Upper lobe of left lung (tissue), 6 donors: Measurements from ENCODE around the gene RHEB. TPM values are rescaled to one million over a fixed set of nuclear protein-coding genes. Genes with fewer than 3 reads are reported as not detected.

Experiments used
- ATAC-seq, 2 donors: fragments of 200-7000 bp; cut with Tn5 transposase; one replicate each; pipeline ENCODE4 v1.9.1; 2022; ENCODE audit warnings: mild to moderate bottlenecking in 2 of 2, moderate library complexity in 2 of 2; ENCODE audit not compliant: low FRiP score in 2 of 2
- DNase-seq, 2 donors: peaks; one replicate each; pipeline ENCODE4 v3.0.0-alpha.2; 2019 to 2020
- H3K27ac ChIP-seq, 4 donors: fragments of 200-600 bp; sonication (generic); one replicate each; pipeline ENCODE4 v1.5.1; 2016 to 2019
- H3K27me3 ChIP-seq, 4 donors: fragments of 200-600 bp; sonication (generic); one replicate each; pipeline ENCODE4 v1.5.1; 2017 to 2019
- H3K36me3 ChIP-seq, 4 donors: fragments of 200-600 bp; sonication (generic); one replicate each; pipeline ENCODE4 v1.5.1; 2016 to 2019
- H3K4me1 ChIP-seq, 4 donors: fragments of 200-600 bp; sonication (generic); one replicate each; pipeline ENCODE4 v1.5.1; 2018 to 2019
- H3K4me3 ChIP-seq, 4 donors: fragments of 200-600 bp; sonication (generic); one replicate each; pipeline ENCODE4 v1.5.1; 2017 to 2019; ENCODE audit warnings: mild to moderate bottlenecking in 2 of 4, moderate library complexity in 1 of 4
- H3K9me3 ChIP-seq, 4 donors: fragments of 200-600 bp; sonication (generic); one replicate each; pipeline ENCODE4 v1.5.1; 2018 to 2019
- CTCF ChIP-seq, 6 experiments: fragments of 450-650 bp in 4 of 6; fragments of 200-600 bp in 2 of 6; sonication (generic) in 2 of 6; IDR thresholded peaks; one replicate each; pipeline ENCODE4 v1.5.1; 2016 to 2019; ENCODE audit warnings: antibody characterized with exemption in 6 of 6
- EP300 ChIP-seq, 4 donors: sonication (generic); formaldehyde crosslinking; IDR thresholded peaks; one replicate each; pipeline ENCODE4 v1.5.1; 2017; ENCODE audit warnings: antibody characterized with exemption in 4 of 4, control low read depth in 2 of 4
- POLR2A ChIP-seq, 4 donors: fragments of 450-650 bp; IDR thresholded peaks; one replicate each; pipeline ENCODE4 v1.5.1; 2016 to 2017; ENCODE audit warnings: antibody characterized with exemption in 4 of 4, mild to moderate bottlenecking in 2 of 4
- POLR2AphosphoS5 ChIP-seq, 2 donors: sonication (generic); formaldehyde crosslinking; IDR thresholded peaks; one replicate each; pipeline ENCODE4 v1.5.1; 2017; ENCODE audit warnings: antibody characterized with exemption in 2 of 2
- WGBS, 2 donors: methylation state at CpG; one replicate each; pipeline ENCODE4 v1.1.5; 2017 to 2018; 5-methylcytosine and 5-hydroxymethylcytosine counted together
- total RNA-seq, 6 donors: library from RNA; depleted of rRNA in 4 of 6; stranded (reverse); fragments of >200 nt in 4 of 6; gene quantifications; one replicate each; pipeline versions ENCODE4 v1.1.0 to v1.2.1, GENCODE V29; 2016 to 2021
- donor health status: DM: no; HTN: no; CAD: no; lungs with moderate emphysema.
- donor health status: DM: no; HTN: yes; CAD: no; lungs with severe emphysema.

RHEB gene
- total RNA-seq, 6 donors from 2014 or later: 63.0 to 105 (median 93.4) TPM

- TF ChIP-seq EP300 (IDR thresholded peaks at IDR 0.05) (no peak), POLR2A (IDR thresholded peaks at IDR 0.05) (no peak), POLR2AphosphoS5 (IDR thresholded peaks at IDR 0.05) (no peak), CTCF (IDR thresholded peaks at IDR 0.05) (no peak)
- Histone ChIP-seq H3K4me3 (no peak overlapping the region), H3K36me3 (no peaks in the 10 kb centered on the region), H3K4me1 (peaks cover 37 to 71% (median 46%) of the 10 kb centered on the region in 4 donors), H3K27ac (no peak overlapping the region), H3K9me3 (no peaks in the 10 kb centered on the region), H3K27me3 (no peaks in the 10 kb centered on the region)
- no peak for DNase-seq
- no peak for ATAC-seq
These were observed 4.5 kb downstream of the RHEB start for GRCh38 chr7:151515276-151515565.

GRCh38 chr7:151514461-151515275, 5.0 kb downstream of the RHEB start:
- no peak for DNase-seq
- H3K9me3 ChIP-seq: no peaks in the 10 kb centered on the region
- H3K27me3 ChIP-seq: no peaks in the 10 kb centered on the region
- H3K4me1 ChIP-seq: peaks cover 40 to 75% (median 48%) of the 10 kb centered on the region in 4 donors
- 80 to 81% methylated on average over 6 of the region's 6 CpGs for whole genome bisulfite sequencing, 2 donors
- no peaks in the 10 kb centered on the region for H3K36me3 ChIP-seq
- no peak for TF ChIP-seq POLR2A (IDR thresholded peaks at IDR 0.05)
- no peak for TF ChIP-seq EP300 (IDR thresholded peaks at IDR 0.05)
- TF ChIP-seq POLR2AphosphoS5 (IDR thresholded peaks at IDR 0.05): no peak
- TF ChIP-seq CTCF (IDR thresholded peaks at IDR 0.05): no peak
- no peak overlapping the region for H3K4me3 ChIP-seq
- no peak for ATAC-seq
- peak overlapping the region in 2 of 4 donors; percentile 20 to 33 for H3K27ac ChIP-seq

GRCh38 chr7:151513133-151513532, 6.6 kb downstream of the RHEB start:
- Histone ChIP-seq H3K27ac (no peak overlapping the region), H3K4me3 (no peak overlapping the region), H3K4me1 (peaks cover 53 to 85% (median 59%) of the 10 kb centered on the region in 4 donors), H3K36me3 (no peaks in the 10 kb centered on the region), H3K27me3 (no peaks in the 10 kb centered on the region), H3K9me3 (no peaks in the 10 kb centered on the region)
- no peak for DNase-seq
- ATAC-seq: no peak
- no peak for TF ChIP-seq CTCF (IDR thresholded peaks at IDR 0.05)
- 84 to 85% methylated on average over 1 of the region's 1 CpG for WGBS, 2 donors

GRCh38 chr7:151512353-151512752, 7.3 kb downstream of the RHEB start:
- ATAC-seq (no peak), DNase-seq (no peak)
- TF ChIP-seq POLR2A (IDR thresholded peaks at IDR 0.05): no peak
- no peak for TF ChIP-seq EP300 (IDR thresholded peaks at IDR 0.05)
- no peak for TF ChIP-seq CTCF (IDR thresholded peaks at IDR 0.05)
- TF ChIP-seq POLR2AphosphoS5 (IDR thresholded peaks at IDR 0.05): no peak
- Histone ChIP-seq H3K27me3 (no peaks in the 10 kb centered on the region), H3K4me1 (peaks cover 53 to 82% (median 57%) of the 10 kb centered on the region in 4 donors), H3K9me3 (no peaks in the 10 kb centered on the region), H3K4me3 (no peak overlapping the region), H3K27ac (no peak overlapping the region), H3K36me3 (no peaks in the 10 kb centered on the region)
- WGBS, 2 donors: 72 to 74% methylated on average over 7 of the region's 7 CpGs

- WGBS, 2 donors: 56 to 71% methylated on average over 4 of the region's 4 CpGs
- no peak for TF ChIP-seq CTCF (IDR thresholded peaks at IDR 0.05)
- no peak for TF ChIP-seq POLR2AphosphoS5 (IDR thresholded peaks at IDR 0.05)
- no peak for TF ChIP-seq POLR2A (IDR thresholded peaks at IDR 0.05)
- TF ChIP-seq EP300 (IDR thresholded peaks at IDR 0.05): no peak
- H3K27me3 ChIP-seq: no peaks in the 10 kb centered on the region
- ATAC-seq: no peak
- H3K4me1 ChIP-seq: peaks cover 49 to 78% (median 55%) of the 10 kb centered on the region in 4 donors
- no peaks in the 10 kb centered on the region for H3K9me3 ChIP-seq
- no peaks in the 10 kb centered on the region for H3K36me3 ChIP-seq
- no peak for DNase-seq
- H3K4me3 ChIP-seq: no peak overlapping the region
- H3K27ac ChIP-seq: peak overlapping the region in 1 of 4 donors; percentile 28
These were observed 7.7 kb downstream of the RHEB start for GRCh38 chr7:151511946-151512345.
